ENCODE results near the gene ZNRF2.

- TF ChIP-seq SPI1 (IDR thresholded peaks at IDR 0.05; ENCODE audit: low read depth, low read length): no peak
- no peak for TF ChIP-seq POLR2A (IDR thresholded peaks at IDR 0.05; ENCODE audit: low read depth, low read length)
- TF ChIP-seq TAF1 (IDR thresholded peaks at IDR 0.05; ENCODE audit: low read depth, low read length): no peak
Observed at GRCh38 chr7:30349170-30349569, 64.8 kb downstream of the ZNRF2 start.

Measured in GM12891 (cell line).